ENCODE measurements around the gene ZNF563. TPM values are rescaled to one million over a fixed set of nuclear protein-coding genes. Genes with fewer than 3 reads are reported as not detected.

The ZNF563 gene
- total RNA-seq (2021; ENCODE audit: unreplicated experiment), result not detected
- not detected in 2 replicates for polyA plus RNA-seq (2012)
- not detected for Bru-seq, nascent RNA
- not detected for BruChase-seq, experiment 1, labeled RNA remaining after a 6-hour chase
- BruChase-seq, experiment 2, labeled RNA remaining after a 2-hour chase, result not detected
- long read RNA-seq, result 0 reads

DNA sequence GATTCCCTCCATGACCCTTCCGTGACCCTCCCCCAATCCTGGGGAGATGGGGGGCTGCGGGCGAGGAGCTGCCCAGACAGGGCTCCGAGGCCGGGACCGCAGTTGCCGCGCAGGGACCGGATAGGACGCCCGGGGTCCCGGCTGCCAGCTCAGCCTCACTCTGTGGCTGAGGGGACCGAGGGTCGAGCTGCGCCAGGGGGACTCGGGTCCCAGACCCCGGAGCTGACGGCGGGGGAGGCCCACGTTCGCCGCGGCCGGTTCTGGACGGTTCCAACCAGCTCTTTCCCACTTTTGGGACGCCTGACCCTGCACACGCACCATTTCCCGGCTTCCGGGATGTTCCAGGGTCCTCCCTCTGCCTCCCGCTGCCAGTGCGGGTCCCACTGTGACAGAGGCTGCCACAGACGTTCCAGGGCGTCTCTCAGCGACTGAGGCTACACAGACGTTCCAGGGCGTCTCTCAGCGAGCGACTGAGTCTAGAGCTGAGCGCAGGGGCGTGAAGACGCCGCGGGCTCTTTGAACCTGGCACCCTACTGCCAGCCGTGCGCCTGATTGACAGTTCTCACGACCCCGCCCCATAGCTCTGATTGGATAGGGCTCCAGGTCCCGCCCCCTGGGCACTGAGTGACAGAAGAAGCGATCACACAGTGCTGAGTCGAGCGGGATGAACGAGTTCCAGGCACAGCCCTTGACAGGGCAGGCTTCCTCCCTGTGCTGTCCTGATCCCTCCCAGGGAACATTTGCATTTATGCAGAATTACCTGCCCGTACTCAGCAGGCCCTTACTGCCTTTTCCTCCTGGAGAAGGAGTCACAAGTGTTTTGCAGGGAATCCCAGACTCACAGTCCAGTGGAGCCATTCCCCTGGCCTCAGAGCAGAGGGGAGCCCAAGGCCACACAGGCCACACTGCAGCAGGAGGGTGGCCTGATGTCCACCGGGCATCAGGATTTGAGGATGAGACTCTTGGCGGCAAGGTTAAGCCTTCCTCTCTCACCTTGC lies at the start of gene ZNF563:
Gene ZNF563 (minus strand): TSS at position 472 of the 998 bp plus-strand sequence. CDS start 151 bp downstream, at position 321.
- no peaks in the 10 kb centered on the region for H3K36me3 ChIP-seq (ENCODE audit: control insufficient read depth in 1 of 2, insufficient read depth in 2 of 2, low read length in 2 of 2)
- H3K79me2 ChIP-seq (ENCODE audit: insufficient read depth, low read length), result no peaks in the 10 kb centered on the region
- ATAC-seq (no peak), DNase-seq (ENCODE audit: low read depth, low spot score) (no peak)
- no peaks in the 10 kb centered on the region for H4K20me1 ChIP-seq (ENCODE audit: insufficient read depth)
- no peak within 1 kb of the TSS for H3K4me2 ChIP-seq (ENCODE audit: low read length)
- BruUV-seq (replicated peaks), result no TSS peak
- ChIA-PET CTCF (no interaction called here), POLR2A (no interaction called here), RAD21 (ENCODE audit: low non-redundant PET in 1 of 2, low total read pairs in 2 of 2, uncharacterized antibody in 2 of 2, unreplicated experiment in 2 of 2) (no interaction called here)
- intact Hi-C loops (cut with micrococcal nuclease), result no loop called here
- no peaks in the 10 kb centered on the region for H3K4me1 ChIP-seq (ENCODE audit: control insufficient read depth in 1 of 2, insufficient read depth in 2 of 2, low read length in 2 of 2)
- no peak within 1 kb of the TSS for H3K27ac ChIP-seq (ENCODE audit: low read depth, low read length)
- H3K9me3 ChIP-seq (ENCODE audit: control insufficient read depth in 1 of 2, insufficient read depth in 1 of 2, low read depth in 1 of 2, low read length in 2 of 2), result no peaks in the 10 kb centered on the region; a peak in 2 of 4 replicates
- no peak within 1 kb of the TSS for H2AFZ ChIP-seq (ENCODE audit: low read depth, low read length, poor library complexity, severe bottlenecking)
- H3K27me3 ChIP-seq (ENCODE audit: insufficient read depth, low read length), result no peaks in the 10 kb centered on the region
- H3K9ac ChIP-seq (ENCODE audit: low read length), result no peak within 1 kb of the TSS
- no peak within 1 kb of the TSS for H3K4me3 ChIP-seq (replicated peaks in 1 of 2; ENCODE audit: low read depth in 1 of 2, low read length in 2 of 2)
- no peaks in the 10 kb centered on the region for H3K9me2 ChIP-seq (ENCODE audit: insufficient read depth)
- no peak for TF ChIP-seq EZH2phosphoT487 (IDR thresholded peaks at IDR 0.05; ENCODE audit: borderline replicate concordance)
- TF ChIP-seq, protein P1, sequence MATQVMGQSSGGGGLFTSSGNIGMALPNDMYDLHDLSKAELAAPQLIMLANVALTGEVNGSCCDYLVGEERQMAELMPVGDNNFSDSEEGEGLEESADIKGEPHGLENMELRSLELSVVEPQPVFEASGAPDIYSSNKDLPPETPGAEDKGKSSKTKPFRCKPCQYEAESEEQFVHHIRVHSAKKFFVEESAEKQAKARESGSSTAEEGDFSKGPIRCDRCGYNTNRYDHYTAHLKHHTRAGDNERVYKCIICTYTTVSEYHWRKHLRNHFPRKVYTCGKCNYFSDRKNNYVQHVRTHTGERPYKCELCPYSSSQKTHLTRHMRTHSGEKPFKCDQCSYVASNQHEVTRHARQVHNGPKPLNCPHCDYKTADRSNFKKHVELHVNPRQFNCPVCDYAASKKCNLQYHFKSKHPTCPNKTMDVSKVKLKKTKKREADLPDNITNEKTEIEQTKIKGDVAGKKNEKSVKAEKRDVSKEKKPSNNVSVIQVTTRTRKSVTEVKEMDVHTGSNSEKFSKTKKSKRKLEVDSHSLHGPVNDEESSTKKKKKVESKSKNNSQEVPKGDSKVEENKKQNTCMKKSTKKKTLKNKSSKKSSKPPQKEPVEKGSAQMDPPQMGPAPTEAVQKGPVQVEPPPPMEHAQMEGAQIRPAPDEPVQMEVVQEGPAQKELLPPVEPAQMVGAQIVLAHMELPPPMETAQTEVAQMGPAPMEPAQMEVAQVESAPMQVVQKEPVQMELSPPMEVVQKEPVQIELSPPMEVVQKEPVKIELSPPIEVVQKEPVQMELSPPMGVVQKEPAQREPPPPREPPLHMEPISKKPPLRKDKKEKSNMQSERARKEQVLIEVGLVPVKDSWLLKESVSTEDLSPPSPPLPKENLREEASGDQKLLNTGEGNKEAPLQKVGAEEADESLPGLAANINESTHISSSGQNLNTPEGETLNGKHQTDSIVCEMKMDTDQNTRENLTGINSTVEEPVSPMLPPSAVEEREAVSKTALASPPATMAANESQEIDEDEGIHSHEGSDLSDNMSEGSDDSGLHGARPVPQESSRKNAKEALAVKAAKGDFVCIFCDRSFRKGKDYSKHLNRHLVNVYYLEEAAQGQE (IDR thresholded peaks at IDR 0.05; ENCODE audit: low read depth), result no peak
- TF ChIP-seq ZFX (IDR thresholded peaks at IDR 0.05), result no peak
- no peak for TF ChIP-seq SRF (IDR thresholded peaks at IDR 0.05; ENCODE audit: low read depth)
- no peak for TF ChIP-seq ELF1 (IDR thresholded peaks at IDR 0.05; ENCODE audit: borderline replicate concordance, low read depth)
- TF ChIP-seq POLR2AphosphoS5 (IDR thresholded peaks at IDR 0.05; ENCODE audit: low read depth, low read length), result no peak
- no peak for TF ChIP-seq CTCF (IDR thresholded peaks at IDR 0.05 in 2 of 3, conservative IDR thresholded peaks at IDR 0.05 in 1 of 3; ENCODE audit: borderline replicate concordance in 1 of 3, insufficient read depth in 1 of 3, low read depth in 2 of 3, low read length in 2 of 3)
- TF ChIP-seq, protein P2, sequence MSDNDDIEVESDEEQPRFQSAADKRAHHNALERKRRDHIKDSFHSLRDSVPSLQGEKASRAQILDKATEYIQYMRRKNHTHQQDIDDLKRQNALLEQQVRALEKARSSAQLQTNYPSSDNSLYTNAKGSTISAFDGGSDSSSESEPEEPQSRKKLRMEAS (IDR thresholded peaks at IDR 0.05), result no peak
- TF ChIP-seq, protein P3, sequence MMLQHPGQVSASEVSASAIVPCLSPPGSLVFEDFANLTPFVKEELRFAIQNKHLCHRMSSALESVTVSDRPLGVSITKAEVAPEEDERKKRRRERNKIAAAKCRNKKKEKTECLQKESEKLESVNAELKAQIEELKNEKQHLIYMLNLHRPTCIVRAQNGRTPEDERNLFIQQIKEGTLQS (IDR thresholded peaks at IDR 0.05), result no peak
- no peak for TF ChIP-seq ZBTB33 (IDR thresholded peaks at IDR 0.05; ENCODE audit: extremely low read depth, insufficient replicate concordance, low read length)
- no peak for TF ChIP-seq ZNF274 (IDR thresholded peaks at IDR 0.05; ENCODE audit: low read depth, low read length)
- TF ChIP-seq EGR1 (IDR thresholded peaks at IDR 0.05; ENCODE audit: low read depth), result no peak
- no peak for TF ChIP-seq FOSL1 (IDR thresholded peaks at IDR 0.05; ENCODE audit: low read depth)
- TF ChIP-seq YY1 (IDR thresholded peaks at IDR 0.05; ENCODE audit: extremely low read depth, insufficient replicate concordance, low read depth, low read length), result no peak
- no peak for TF ChIP-seq CEBPB (IDR thresholded peaks at IDR 0.05; ENCODE audit: low read depth)
- no peak for TF ChIP-seq RAD21 (IDR thresholded peaks at IDR 0.05; ENCODE audit: low read depth)
- TF ChIP-seq TCF7L2 (IDR thresholded peaks at IDR 0.05; ENCODE audit: borderline replicate concordance, extremely low read depth, insufficient read depth, insufficient read length), result no peak

All from HCT116 (cell line).